MV-4-11 (cell line): ENCODE measurements around the gene DNAJB11.
"Not testable (repeated sequence)": the region's sequence is repeated elsewhere in the genome, so short reads cannot be mapped to it uniquely, and the experiment has no call there.

Experiments
- DNase-seq: peaks from one replicate; lab custom pipeline; 2025; lab: John Stamatoyannopoulos, UW

DNAJB11 gene

DNA sequence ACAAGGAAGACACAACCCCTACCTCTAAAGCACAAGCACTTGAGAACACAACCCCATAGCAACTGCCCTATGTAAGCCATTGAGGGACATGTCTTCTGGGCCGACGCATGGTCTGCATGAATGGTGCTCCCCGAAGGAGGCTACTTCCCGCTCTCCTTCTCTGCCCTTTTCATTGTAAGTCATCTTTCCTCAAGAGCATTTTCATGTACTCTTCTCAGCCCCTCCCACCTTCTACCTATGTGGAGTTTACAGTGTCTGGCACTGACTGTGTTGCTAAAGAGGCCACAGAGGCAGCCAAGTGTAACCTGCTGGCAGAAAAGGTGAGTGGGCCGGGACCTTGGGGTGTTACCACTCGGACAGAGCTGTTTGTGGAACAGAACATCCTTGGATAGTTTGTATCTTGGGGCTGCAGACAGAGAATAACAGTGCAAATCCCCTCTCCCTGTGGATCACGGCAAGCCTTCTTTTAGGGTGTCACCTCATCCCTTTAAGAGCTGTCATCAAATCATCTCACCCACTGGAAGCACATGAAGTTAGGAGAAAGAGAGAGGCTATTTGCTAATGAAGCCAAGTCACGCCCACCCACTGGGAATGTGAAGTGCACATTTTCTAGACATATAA lies 47.9 kb downstream of the DNAJB11 start:
- no peak for DNase-seq

DNA sequence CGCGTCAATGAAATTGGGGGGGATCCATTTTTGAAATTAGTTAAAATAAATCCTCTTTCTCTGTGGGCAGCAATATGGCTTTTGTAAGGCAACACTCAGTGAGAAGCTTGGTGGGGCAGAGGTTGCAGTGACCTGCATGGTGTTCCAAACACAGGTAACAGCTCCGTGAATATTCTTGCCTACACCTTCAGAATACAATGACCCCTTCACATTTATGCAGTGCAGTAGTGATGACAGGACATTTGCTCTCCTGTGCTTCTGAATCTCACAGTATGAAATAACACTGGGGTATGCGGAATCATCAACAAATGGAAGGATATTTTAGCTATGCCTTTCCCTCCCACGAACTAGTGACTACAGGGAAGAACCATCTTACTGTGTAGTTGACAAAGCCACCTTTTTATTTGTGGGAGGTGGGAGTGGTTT lies 49.3 kb downstream of the DNAJB11 start:
- DNase-seq: no peak

DNA sequence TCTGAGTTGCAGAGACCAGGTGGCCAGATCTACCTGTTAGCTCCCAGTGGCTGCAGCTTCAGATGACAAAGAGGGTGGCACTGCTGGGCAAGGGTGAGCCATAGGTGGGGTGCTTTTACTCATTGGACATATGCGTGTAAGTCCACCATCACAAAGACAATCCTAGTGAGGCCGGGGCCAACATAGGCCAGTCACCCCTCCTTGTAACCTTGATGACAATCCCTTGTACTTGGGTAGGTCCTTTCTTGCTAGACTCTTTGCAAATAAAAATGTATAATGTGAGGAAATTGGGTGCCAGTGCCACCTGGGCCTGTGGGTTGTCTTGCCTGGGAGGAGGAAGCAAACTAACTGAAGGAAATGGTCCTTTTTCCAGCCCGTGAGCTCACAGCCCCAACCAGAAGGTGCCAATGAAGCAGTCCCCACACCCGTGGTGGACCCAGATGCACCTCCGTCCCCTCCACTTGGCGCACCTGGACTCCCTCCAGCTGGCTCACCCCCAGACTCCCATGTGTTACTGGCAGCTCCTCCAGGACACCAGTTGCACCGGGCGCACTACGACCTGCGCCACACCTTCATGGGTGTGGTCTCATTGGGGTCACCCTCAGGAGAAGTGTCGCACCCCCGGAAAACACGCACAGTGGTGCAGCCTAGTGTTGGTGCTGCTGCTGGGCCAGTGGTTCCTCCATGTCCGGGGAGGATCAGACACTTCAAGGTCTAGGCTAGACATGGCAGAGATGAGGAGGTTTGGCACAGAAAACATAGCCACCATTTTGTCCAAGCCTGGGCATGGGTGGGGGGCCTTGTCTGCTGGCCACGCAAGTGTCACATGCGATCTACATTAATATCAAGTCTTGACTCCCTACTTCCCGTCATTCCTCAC lies 49.9 kb downstream of the DNAJB11 start:
- DNase-seq: no peak

DNA sequence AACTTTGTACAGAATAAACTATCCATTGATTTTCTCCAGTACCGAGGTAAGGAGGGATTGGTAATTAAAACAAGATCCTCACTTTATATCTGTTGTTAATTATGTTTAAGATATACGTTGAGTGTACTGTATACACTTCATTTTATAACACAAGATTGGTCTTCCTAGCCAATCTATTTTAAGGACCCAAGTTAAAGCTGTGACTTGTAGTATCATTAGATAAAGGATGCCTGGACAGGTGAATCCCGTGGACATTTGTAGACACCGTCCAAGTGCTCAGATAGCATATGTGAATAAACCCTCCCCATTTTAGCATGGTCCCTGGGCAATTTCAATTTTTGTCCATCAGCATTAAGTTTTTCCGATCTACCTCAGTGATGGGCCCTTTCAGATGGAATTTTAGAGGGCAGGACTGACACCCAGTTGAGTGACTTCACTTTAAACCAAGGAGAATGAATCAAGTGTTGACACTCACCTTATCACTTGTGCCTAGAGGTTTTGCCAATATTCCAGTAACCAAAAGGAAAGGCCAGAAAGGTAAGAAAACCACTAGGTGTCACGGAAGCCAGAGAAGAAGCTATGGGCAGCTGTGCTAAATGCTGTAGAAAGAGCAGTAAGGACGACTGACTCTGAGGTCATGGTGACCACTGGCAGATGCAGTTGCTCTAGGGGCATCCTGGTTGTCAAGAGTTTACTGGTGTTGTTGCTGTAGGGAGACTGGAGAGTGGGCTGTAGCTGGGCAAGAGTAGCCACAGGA lies 51.6 kb downstream of the DNAJB11 start:
- no peak for DNase-seq

DNA sequence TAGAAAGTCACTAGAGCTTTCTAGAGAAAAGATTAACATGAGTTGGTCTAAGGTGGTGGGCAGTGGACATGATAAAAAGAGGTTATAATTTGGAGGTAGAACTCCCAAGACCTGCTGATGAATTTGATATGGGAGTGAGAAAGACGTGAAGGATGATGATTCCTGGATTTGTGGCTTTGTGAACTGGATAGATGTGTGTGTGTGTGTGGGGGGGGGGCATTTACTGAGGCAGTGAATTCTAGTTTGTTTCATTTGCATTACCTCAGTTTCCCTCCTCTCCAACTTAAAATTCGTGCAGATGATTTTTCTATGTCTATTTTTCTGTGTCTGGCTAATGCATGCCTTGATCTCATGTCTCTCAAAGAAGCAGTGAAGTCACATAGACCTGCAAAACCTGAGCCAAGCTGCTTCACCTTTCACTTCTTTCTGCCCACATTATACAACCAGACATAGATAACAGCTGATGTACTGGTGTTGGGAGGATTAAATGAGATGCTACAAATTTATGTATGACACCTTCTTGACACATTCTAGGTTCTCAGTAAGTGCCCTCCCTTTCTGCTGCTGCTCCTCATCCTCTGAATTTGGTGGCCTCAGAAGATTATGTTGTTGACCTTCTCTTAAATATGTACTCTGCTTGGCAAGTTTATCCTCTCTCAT lies 52.3 kb downstream of the DNAJB11 start:
- no peak for DNase-seq

DNA sequence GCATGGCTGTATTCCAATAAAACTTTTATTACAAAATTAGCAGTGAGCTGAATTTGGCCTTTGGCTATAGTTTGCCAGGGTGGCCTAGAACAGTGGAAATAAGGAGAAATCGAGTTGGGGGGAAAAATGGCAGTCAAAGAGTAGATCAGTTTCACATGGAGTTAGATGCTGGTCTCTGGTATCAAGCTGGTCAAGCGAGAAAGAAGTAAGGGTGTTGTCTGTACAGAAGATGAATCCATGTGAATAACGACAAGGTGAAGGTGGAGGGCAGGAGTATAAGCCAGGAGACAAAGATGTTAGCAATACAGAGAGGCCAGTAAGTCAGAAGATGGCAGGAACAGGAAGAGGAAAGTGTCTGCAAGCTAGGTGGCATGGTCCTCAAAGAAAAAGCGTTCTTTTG lies 54.1 kb downstream of the DNAJB11 start:
- no peak for DNase-seq

DNA sequence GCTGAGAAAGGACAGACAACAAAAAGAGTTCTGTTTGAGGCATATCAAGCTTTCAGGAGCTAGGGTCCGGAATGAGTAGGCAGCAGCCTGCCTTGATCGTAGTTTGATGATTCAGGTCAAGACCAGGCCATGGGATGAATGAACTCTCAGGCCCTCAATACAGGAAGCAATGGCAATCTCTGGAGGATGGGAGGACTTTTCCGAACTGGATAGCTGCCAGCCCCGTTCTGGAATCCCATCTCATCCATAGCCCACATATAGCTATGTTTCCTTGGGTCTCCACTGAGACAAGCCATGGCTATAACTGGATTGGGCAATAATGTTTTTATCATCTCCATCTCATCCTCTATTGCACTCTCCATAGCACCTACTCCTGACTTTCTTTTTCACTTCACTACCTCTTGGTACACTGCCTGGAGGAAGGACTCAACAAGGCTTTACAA lies 55.1 kb downstream of the DNAJB11 start:
- DNase-seq: no peak

DNA sequence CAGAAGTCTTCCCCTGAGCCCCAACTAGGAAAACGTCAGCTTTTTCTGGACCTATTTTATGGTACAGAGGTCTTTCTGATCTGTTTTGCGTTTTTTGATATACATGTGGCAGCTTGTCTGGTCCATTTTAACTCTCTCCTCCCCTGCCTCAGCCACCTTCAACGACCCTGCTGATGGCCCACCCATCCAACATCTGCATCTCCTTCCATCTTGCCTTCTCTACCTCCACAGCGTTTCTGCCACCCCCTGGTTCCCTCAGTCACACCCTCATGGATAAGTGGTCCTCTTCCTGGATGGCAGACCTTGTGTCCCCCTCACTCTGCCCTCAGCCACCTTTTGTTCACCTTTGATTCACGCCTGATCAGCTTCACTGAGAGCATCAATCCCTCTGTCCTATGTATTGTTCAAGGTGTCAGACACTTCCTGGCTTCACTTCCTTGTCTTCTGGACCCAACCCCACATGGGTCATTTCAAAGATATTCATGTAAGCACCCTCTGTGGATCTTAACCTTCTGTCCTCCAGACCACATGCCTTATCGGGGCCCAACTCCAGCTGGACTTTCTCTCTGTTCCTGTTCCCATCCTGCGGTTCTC lies 55.8 kb downstream of the DNAJB11 start:
- no peak for DNase-seq

DNA sequence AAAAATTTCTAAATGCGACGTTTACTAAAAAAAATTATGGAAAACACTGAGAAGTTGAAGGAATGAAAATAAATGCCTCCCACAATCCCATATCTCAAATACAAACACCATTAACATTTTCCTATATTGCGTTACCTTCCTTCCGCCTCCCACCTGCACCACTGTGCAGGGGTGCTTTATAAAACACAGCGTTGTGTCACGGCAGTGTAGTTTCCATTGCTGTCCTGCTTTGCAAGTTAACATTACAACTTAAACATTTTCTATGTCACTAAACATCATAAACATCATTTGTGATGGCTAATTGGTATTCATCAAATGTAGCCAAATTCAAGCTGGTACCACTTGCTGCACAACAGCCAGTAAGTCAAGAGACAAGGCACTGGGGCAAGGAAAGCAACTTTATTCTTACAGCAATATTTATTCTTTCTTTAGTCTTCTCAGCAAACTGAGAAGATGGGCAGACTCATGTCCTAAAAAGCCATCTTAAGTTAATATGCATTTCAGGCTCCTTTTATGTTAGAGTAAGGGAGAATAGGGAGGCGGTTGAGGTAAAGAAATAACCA lies 57.4 kb downstream of the DNAJB11 start:
- DNase-seq: no peak

DNA sequence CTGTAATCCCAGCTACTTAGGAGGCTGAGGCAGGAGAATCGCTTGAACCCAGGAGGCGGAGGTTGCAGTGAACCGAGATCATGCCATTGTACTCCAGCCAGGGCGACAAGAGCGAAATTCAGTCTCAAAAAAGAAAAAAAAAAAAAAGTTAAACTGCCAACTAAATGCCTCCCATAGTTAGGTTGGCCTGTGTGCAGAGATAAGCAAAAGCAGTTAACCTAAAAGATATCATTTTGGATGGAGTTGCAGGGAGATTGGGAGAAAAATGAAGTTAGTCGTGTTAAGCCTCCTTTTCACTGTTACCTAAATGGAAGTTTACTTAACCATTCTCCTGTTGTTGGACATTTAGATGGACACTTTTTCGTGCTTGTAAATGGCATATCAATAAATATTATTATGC lies 58.2 kb downstream of the DNAJB11 start:
- DNase-seq: no peak

DNA sequence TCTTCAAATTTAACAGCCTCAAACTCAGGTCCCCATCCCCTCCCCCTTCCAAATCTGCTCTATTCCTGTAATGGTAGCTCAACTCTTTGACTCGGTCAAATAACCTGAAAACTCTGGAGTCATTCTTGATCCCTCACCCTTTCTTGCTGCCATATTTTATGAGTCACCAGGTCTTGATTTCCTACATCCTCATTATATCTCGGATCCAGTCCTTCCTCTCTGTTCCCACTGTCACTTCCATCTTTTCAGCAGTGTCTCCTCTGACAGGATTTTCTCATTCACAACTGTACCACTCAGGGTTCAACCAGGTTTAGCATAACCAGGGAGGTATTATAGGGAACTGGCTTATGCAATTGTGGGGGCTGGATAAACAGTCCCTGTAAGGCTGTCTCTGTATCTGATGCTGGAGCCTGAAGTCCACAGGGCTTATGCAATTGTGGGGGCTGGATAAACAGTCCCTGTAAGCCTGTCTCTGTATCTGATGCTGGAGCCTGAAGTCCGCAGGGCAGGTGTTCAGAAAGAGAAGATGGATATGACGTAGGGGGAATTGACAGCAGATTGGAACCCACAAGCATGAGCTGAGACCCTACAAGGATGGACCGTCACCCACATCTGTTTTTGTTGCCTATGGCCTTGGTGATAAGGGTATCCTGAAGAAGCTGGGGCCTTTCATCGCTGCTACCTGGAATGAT lies 60.6 kb downstream of the DNAJB11 start:
- DNase-seq: no peak

DNA sequence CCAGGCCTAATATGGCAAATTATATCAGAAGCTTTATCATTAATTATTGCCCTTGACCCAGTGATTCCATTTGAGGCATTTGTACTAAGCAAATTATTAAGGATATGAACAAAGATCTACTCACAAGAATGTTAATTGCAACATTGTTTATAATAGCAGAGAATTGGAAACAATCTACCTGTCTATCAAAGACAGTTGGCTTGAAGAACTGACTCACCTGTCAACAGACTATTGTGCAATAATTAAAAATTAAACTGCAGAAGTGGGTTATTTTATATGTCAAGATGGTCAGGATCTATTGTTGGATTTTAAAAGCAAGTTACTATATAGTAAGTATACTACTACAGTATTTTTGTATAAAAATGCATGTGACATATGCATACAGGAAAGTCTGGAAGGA lies 63.0 kb downstream of the DNAJB11 start:
- no peak for DNase-seq

DNA sequence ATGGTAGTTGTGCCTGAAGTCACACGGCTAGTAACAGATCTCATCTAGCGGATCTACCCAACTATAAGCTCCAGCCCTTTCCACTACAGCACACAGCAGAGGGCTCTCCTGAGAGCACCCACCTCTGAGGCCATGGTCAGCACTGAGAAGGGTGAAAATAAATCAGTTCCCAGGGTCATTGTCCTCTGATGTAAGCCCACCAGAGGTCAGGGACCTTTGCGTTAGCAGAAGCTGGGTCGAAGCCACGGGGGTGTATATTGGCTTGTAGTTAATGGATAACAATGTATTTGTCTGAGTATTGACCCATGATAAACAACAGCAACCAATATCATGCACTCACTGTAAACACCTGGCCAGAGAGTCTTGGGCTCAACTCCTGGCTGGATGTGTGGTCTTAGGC lies 63.7 kb downstream of the DNAJB11 start:
- not testable (repeated sequence) for DNase-seq
